Osteocyte (in vitro differentiated cells): ENCODE data around the gene FARS2. TPM values are rescaled to one million over a fixed set of nuclear protein-coding genes. Genes with fewer than 3 reads are reported as not detected.

Source experiments
- DNase-seq: peaks from one replicate; pipeline ENCODE4 v3.0.0; 2021; ENCODE audit warnings: mixed read lengths; ENCODE audit not compliant: unreplicated experiment; ENCODE audit errors: extremely low spot score
- H3K27ac Mint-ChIP-seq: one replicate; pipeline ENCODE4 v1.8.0; 2021; ENCODE audit warnings: mild to moderate bottlenecking, mixed read lengths; ENCODE audit not compliant: unreplicated experiment
- H3K27me3 Mint-ChIP-seq: one replicate; pipeline ENCODE4 v1.8.0; 2021; ENCODE audit warnings: mixed read lengths; ENCODE audit not compliant: unreplicated experiment
- H3K36me3 Mint-ChIP-seq: one replicate; pipeline ENCODE4 v1.8.0; 2021; ENCODE audit warnings: mixed read lengths; ENCODE audit not compliant: unreplicated experiment
- H3K4me1 Mint-ChIP-seq: one replicate; pipeline ENCODE4 v1.8.0; 2021; ENCODE audit warnings: mixed read lengths; ENCODE audit not compliant: unreplicated experiment
- H3K4me3 Mint-ChIP-seq: one replicate; pipeline ENCODE4 v1.8.0; 2021; ENCODE audit warnings: mild to moderate bottlenecking, moderate library complexity, mixed read lengths; ENCODE audit not compliant: unreplicated experiment
- H3K9me3 Mint-ChIP-seq: one replicate; pipeline ENCODE4 v1.8.0; 2021; ENCODE audit warnings: mixed read lengths; ENCODE audit not compliant: unreplicated experiment
- CTCF ChIP-seq: fragments of 200-600 bp; sonication (generic); IDR thresholded peaks from 2 replicates; pipeline ENCODE4 v1.5.0; 2021; ENCODE audit warnings: antibody characterized with exemption, mild to moderate bottlenecking, moderate library complexity
- total RNA-seq: library from RNA; stranded (reverse); gene quantifications from 2 replicates; pipeline ENCODE4 v1.2.1, GENCODE V29; 2021

Gene FARS2
- total RNA-seq, 1 donor from 2014 or later, result 17.4 TPM

GRCh38 chr6:5684320-5685053 lies 423.2 kb downstream of the FARS2 start:
- H3K4me1 Mint-ChIP-seq, result peaks cover 24% of the 10 kb centered on the region
- H3K27ac Mint-ChIP-seq, result peak overlapping the region; percentile 78
- H3K27me3 Mint-ChIP-seq, result no peaks in the 10 kb centered on the region
- peaks cover 2% of the 10 kb centered on the region for H3K36me3 Mint-ChIP-seq
- no peaks in the 10 kb centered on the region for H3K9me3 Mint-ChIP-seq
- H3K4me3 Mint-ChIP-seq, result no peak overlapping the region
- TF ChIP-seq CTCF, result no peak
- DNase-seq, result no peak

GRCh38 chr6:5693225-5694145 lies 432.2 kb downstream of the FARS2 start:
- peaks cover 20% of the 10 kb centered on the region for H3K9me3 Mint-ChIP-seq
- no peak for TF ChIP-seq CTCF
- H3K4me1 Mint-ChIP-seq, result peaks cover 14% of the 10 kb centered on the region
- H3K27me3 Mint-ChIP-seq, result no peaks in the 10 kb centered on the region
- DNase-seq, result peak; percentile 53
- no peak overlapping the region for H3K27ac Mint-ChIP-seq
- peaks cover 2% of the 10 kb centered on the region for H3K36me3 Mint-ChIP-seq
- H3K4me3 Mint-ChIP-seq, result no peak overlapping the region

- H3K27ac Mint-ChIP-seq, result peak overlapping the region; percentile 55
- H3K36me3 Mint-ChIP-seq, result peaks cover 1% of the 10 kb centered on the region
- TF ChIP-seq CTCF, result no peak
- peaks cover 17% of the 10 kb centered on the region for H3K4me1 Mint-ChIP-seq
- no peaks in the 10 kb centered on the region for H3K27me3 Mint-ChIP-seq
- no peak overlapping the region for H3K4me3 Mint-ChIP-seq
- no peak for DNase-seq
- peaks cover 16% of the 10 kb centered on the region for H3K9me3 Mint-ChIP-seq
These were observed 434.2 kb downstream of the FARS2 start for GRCh38 chr6:5695260-5696245.

- DNase-seq, result no peak
- no peak overlapping the region for H3K27ac Mint-ChIP-seq
- H3K4me1 Mint-ChIP-seq, result peaks cover 17% of the 10 kb centered on the region
- no peak for TF ChIP-seq CTCF
- H3K9me3 Mint-ChIP-seq, result peaks cover 6% of the 10 kb centered on the region
- no peak overlapping the region for H3K4me3 Mint-ChIP-seq
- no peaks in the 10 kb centered on the region for H3K27me3 Mint-ChIP-seq
- peaks cover 1% of the 10 kb centered on the region for H3K36me3 Mint-ChIP-seq
These were observed 436.2 kb downstream of the FARS2 start for GRCh38 chr6:5697508-5697907.
